Measurements from ENCODE around the gene DPAGT1. TPM values are rescaled to one million over a fixed set of nuclear protein-coding genes. Genes with fewer than 3 reads are reported as not detected.
A peak's percentile ranks its signal among the peaks of the same experiment; 100 is the strongest.

Gene DPAGT1
- total RNA-seq, 6 experiments from 2014 or later: 40.5 to 52.5 (median 49.1) TPM

GRCh38 chr11:119115484-119116234 is 14.0 kb upstream of the DPAGT1 start:
- H3K4me1 Mint-ChIP-seq (ENCODE audit: low read depth): peaks cover 18% of the 10 kb centered on the region
- no peak for TF ChIP-seq CTCF (IDR thresholded peaks at IDR 0.05)
- no peak overlapping the region for H3K27ac Mint-ChIP-seq
- peaks cover 27% of the 10 kb centered on the region; the same call in 1 of the 2 replicates for H3K36me3 Mint-ChIP-seq (ENCODE audit: low read depth)
- no peak for DNase-seq
- no peaks in the 10 kb centered on the region for H3K9me3 Mint-ChIP-seq
- no peak overlapping the region for H3K4me3 Mint-ChIP-seq
- H3K27me3 Mint-ChIP-seq (ENCODE audit: insufficient read depth): no peaks in the 10 kb centered on the region; the same call in 1 of the 2 replicates

GRCh38 chr11:119114351-119114750 is 12.7 kb upstream of the DPAGT1 start:
- Mint-ChIP-seq H3K27me3 (ENCODE audit: insufficient read depth) (no peaks in the 10 kb centered on the region; the same call in 1 of the 2 replicates), H3K4me1 (ENCODE audit: low read depth) (peaks cover 12% of the 10 kb centered on the region), H3K36me3 (ENCODE audit: low read depth) (peaks cover 32% of the 10 kb centered on the region; the same call in 1 of the 2 replicates), H3K27ac (no peak overlapping the region), H3K4me3 (no peak overlapping the region), H3K9me3 (no peaks in the 10 kb centered on the region)
- no peak for TF ChIP-seq CTCF (IDR thresholded peaks at IDR 0.05)
- DNase-seq: no peak

GRCh38 chr11:119113716-119114115 is 12.1 kb upstream of the DPAGT1 start:
- Mint-ChIP-seq H3K4me1 (ENCODE audit: low read depth) (peaks cover 18% of the 10 kb centered on the region), H3K4me3 (no peak overlapping the region), H3K9me3 (no peaks in the 10 kb centered on the region), H3K27me3 (ENCODE audit: insufficient read depth) (no peaks in the 10 kb centered on the region; the same call in 1 of the 2 replicates), H3K27ac (no peak overlapping the region), H3K36me3 (ENCODE audit: low read depth) (peaks cover 32% of the 10 kb centered on the region; the same call in 1 of the 2 replicates)
- no peak for DNase-seq
- no peak for TF ChIP-seq CTCF (IDR thresholded peaks at IDR 0.05)

- H3K27ac Mint-ChIP-seq: peak overlapping the region; percentile 53; the same call in 1 of the 2 replicates
- TF ChIP-seq CTCF (IDR thresholded peaks at IDR 0.05): no peak
- peaks cover 32% of the 10 kb centered on the region; the same call in 1 of the 2 replicates for H3K36me3 Mint-ChIP-seq (ENCODE audit: low read depth)
- H3K27me3 Mint-ChIP-seq (ENCODE audit: insufficient read depth): no peaks in the 10 kb centered on the region; the same call in 1 of the 2 replicates
- DNase-seq: no peak
- H3K4me1 Mint-ChIP-seq (ENCODE audit: low read depth): peaks cover 26% of the 10 kb centered on the region
- H3K9me3 Mint-ChIP-seq: no peaks in the 10 kb centered on the region
- no peak overlapping the region for H3K4me3 Mint-ChIP-seq
These were observed 10.8 kb upstream of the DPAGT1 start for GRCh38 chr11:119112314-119113020.

DNA sequence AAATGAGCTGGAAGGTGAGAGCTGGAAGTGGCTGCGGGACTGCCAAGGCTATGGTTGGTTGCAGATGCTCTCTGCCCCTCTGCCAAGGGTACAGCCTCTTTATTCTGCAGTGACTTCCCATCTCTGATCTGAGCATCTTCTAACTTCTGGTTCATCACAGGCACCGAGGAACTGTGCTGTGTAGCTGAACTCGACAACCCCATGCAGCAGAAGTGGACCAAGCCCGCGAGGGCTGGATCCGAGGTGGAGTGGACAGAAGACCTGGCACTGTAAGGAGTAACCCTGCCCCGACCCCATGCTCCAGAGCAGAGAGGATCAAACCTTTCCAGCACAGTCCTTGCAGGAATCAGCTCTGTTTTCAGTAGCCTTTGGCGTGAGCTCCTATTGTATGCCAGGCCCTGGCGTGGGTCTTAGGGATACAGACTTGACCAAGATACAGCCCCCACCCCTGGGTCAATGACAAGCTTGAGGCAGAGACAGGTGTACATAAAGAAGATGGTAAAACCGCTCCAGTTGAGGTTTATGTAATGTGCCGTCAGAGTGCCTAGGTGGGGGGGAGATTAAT is 9.8 kb upstream of the DPAGT1 start:
- Mint-ChIP-seq H3K36me3 (ENCODE audit: low read depth) (peaks cover 32% of the 10 kb centered on the region; the same call in 1 of the 2 replicates), H3K4me1 (ENCODE audit: low read depth) (peaks cover 31% of the 10 kb centered on the region), H3K27me3 (ENCODE audit: insufficient read depth) (no peaks in the 10 kb centered on the region; the same call in 1 of the 2 replicates), H3K4me3 (no peak overlapping the region), H3K27ac (no peak overlapping the region), H3K9me3 (no peaks in the 10 kb centered on the region)
- no peak for TF ChIP-seq CTCF (IDR thresholded peaks at IDR 0.05)
- DNase-seq: no peak

All from HFFc6 (cell line).